HG02973 (cell line): ENCODE data around the gene LCOR.
"Not testable (repeated sequence)": the region's sequence is repeated elsewhere in the genome, so short reads cannot be mapped to it uniquely, and the experiment has no call there.

Source experiments
- ATAC-seq: cut with Tn5 transposase; IDR thresholded peaks from one replicate; pipeline ENCODE4 v1.9.1; 2021; ENCODE audit warnings: moderate library complexity; ENCODE audit not compliant: unreplicated experiment

LCOR gene

DNA sequence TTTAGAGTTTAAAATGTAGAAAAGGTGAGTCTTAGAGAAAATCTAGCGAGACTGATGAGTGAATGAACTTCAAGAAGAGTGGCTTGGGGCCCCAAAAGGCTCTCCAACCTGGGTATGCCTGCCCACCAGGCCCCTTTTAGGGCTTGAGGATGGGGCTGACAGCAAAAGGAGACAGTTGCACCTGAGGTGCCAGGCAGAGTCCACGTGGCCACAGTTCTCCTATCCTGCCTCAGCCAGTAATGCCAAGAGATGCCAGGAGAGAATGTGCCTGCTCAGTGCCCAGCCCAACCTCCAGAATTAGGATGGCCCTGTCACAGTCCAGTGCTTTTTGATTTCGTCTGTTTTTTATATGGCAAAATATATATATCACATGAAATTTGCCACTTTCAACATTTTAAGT, 197.2 kb downstream of the LCOR start:
- no peak for ATAC-seq

DNA sequence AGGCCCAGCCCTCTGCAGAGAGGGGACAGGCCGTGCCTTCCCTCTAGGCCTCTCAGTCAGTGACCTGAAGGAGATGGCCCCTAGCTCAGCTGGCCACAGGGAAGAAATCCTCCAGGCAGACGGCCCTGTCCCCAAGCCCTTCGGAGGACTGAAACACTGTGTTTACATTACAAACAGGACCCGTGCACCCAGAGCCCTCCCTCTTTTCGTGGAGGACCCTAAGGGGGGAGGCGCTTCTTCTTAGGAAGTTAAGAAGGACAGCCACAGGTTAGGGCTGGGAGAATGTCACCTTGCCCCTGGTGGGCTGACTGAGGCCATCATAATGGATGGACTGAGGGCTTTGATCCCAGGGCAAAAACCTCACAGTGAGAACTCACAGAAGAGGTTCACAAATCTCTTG, 198.8 kb downstream of the LCOR start:
- ATAC-seq: no peak

DNA sequence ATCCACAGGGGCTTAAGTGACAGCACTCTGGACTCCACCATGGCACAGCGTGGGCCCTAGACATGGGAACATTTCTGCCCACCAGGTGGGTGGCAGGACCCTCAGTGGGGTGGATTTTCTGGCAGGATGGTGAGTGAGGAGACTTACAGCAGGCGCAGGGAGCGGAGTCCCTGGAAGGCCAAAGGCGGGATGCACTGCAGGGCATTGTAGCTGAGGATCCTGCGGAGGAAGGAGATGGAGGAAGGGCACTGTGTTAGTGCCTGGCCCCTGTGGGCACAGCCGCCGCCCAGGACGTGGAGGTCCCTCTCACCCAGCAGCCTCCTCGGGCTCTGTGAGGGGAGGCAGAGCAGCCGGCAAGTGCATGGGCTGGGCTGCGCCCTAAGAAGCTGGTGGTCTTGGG, 199.4 kb downstream of the LCOR start:
- no peak for ATAC-seq

- no peak for ATAC-seq
Observed at GRCh38 chr10:97032624-97033023, 200.5 kb downstream of the LCOR start.

- ATAC-seq: not testable (repeated sequence)
Observed at GRCh38 chr10:97033841-97034240, 201.7 kb downstream of the LCOR start.

- ATAC-seq: no peak
Observed at GRCh38 chr10:97034301-97034700, 202.2 kb downstream of the LCOR start.

DNA sequence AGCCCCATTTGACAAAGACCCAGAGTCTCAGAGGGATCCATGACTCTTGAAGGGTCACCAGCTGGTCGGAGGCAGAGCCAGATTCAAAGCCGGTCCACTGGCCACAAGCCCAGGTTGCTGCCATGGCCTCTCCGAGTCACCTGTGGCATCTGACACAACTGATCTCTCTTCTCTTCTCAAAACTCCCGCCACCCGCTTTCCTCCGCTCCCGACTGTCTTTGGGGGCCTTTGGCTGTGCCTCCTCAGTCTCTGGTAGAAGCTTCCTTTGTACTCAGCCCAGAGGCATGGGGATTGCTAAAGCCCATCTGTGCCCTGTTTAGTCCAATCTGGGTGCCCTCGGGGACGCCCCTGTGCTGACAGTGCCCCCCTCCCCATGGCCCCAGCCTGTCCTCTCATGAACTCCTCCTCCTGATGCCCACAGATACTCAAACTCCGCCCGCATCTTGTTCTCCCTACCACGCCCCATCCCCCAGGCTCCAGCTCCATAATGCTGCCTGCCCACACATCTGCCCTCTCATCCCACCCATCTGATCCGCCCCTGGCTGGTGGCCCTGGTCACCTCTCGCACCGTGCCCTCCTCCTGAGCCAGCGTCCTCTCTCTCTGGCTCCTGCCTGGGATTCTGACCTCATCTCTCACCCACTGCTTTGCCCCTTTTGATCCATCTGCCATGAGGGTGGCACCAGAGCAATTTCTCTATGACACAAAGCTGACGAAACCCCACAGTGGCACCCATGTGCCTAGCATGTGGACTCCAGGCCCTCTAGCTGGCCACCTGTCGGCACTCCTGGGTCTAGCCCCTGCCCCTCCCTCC, 203.1 kb downstream of the LCOR start:
- no peak for ATAC-seq

- no peak for ATAC-seq
Observed at GRCh38 chr10:97037365-97038361, 205.6 kb downstream of the LCOR start.

- no peak for ATAC-seq
Observed at GRCh38 chr10:97038688-97039087, 206.6 kb downstream of the LCOR start.

DNA sequence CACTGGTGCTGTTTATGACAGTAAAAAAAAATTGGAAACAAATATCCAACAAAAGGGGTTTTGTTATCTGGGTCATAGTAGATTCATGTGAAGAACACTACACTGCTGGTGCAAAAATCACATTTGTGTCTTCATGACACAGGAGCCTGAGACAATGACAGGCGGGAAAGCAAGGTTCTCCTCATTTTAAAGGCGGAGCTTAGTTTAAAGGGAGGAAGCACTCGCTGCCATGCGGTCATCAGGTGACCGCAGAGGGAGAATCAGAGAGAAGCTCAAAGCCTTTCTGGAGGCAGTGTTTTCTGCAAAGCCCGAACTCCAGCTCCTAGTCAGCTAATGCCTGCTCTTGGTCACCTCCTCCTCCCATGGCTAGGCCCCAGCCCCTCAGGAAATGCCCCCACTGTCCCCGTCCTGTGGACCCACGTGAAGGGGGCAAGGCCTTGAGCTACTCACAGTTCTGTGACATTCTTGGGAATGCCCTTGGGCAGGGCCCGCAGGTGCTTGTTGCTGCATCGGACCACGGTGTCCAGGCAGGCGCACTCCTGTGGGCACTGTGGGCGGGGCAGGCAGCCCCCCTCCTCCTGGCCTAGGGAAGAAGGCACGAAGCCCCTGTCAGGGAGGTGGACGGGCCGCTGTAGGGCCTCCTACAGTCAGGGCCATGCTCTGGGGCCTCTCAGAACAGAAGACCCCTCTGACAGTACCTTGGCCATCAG, 207.6 kb downstream of the LCOR start:
- ATAC-seq: no peak

DNA sequence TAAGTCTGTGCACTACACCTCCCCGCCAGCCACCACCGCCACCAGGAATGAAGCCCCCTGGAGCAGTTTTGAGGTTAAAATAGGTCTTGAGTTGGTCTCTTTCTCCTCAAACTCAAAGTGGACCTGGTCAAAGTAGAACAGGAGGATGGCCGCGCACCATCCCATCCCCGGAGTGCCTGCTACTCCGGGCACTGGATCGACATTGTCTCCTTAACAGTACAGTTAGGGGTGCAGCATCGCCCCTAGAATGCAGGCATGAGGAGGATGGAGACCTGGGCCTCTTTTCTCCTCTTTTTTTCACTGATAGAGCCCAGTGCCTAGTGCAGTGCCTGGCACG, 208.1 kb downstream of the LCOR start:
- ATAC-seq: no peak

DNA sequence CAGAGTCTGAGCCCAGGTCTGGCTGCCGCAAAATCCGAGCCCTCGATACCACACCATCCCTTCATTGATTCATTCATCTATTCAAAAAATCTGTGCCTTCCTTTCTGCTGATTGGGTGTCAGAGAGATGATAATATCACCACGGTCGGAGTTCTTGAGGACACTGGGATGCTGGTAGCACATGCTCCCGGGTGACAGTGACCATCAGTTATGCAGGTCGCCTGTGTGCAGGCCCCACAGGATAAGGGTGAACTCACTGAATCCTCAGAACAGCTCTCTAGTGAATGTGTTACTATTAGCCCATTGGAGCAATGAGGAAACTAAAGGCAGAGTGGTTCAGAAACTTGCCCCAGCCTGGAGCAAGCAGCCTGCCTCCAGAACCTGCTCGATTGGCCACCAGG, 208.6 kb downstream of the LCOR start:
- ATAC-seq: no peak

- no peak for ATAC-seq
Observed at GRCh38 chr10:97042081-97042480, 210.0 kb downstream of the LCOR start.

DNA sequence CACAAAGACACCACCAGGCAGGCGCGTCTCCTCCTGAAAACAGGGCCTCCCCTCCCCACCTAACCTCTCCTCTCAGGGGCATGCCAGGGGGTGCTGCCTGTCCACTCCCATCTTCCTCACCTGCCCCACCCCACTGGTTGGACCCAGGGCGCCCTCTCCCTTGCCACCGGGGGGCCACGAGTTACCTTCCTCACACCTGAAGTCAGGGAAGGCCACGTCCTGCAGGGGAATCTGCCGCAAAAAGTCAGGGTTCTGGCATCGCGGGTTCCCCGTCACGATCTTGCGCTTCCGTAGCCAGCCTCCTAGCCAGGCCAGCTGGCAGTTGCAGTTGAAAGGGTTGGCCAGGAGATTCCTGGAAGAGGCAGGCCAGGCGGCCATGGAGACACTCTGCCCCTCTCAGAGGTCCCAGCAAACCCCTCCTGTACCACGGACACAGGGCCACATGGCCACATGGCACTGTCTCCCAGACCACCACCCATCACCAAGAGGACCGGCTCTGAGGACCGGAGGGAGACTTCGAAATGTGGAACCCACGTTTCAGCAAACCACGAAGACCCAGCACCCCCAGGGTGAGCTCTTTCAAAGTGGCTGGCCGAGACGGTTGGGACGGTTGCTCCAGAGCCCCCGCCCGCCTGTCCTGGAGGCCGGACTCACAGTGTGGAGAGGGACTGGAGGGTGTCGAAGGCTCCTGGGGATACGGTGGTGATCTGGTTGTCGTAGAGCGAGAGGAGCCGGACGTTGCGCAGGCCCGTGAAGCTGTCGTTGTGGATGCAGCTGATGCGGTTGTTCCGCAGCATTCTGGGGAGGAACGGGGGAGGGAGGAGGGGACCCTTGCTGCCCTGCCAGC, 210.8 kb downstream of the LCOR start:
- no peak for ATAC-seq

DNA sequence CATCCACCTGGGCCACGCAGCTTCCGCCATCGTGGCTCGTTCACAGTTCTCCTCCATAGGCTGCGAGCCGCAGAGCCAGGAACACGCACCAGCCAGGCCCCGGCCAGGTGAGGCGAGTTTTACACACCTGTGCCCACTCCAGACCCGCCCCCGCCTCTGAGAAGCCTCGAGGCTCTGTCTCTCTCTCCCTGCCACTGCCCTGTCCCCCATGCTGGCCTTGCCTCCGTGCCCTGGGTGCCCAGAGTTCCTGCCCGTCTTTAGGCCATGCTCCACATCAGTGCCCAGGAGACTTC, 211.4 kb downstream of the LCOR start:
- ATAC-seq: no peak
